GM18507 (cell line): ENCODE measurements around the gene ZNF140.

Source experiments
- DNase-seq: peaks from one replicate; pipeline ENCODE4 v3.0.0; 2011; ENCODE audit warnings: low read depth; ENCODE audit not compliant: insufficient read length; ENCODE audit errors: extremely low spot score
- FAIRE-seq: peaks from 2 replicates; lab custom pipeline; 2011; peaks lifted over from hg19 to GRCh38; lab: Jason Lieb, UNC

Gene ZNF140

DNA sequence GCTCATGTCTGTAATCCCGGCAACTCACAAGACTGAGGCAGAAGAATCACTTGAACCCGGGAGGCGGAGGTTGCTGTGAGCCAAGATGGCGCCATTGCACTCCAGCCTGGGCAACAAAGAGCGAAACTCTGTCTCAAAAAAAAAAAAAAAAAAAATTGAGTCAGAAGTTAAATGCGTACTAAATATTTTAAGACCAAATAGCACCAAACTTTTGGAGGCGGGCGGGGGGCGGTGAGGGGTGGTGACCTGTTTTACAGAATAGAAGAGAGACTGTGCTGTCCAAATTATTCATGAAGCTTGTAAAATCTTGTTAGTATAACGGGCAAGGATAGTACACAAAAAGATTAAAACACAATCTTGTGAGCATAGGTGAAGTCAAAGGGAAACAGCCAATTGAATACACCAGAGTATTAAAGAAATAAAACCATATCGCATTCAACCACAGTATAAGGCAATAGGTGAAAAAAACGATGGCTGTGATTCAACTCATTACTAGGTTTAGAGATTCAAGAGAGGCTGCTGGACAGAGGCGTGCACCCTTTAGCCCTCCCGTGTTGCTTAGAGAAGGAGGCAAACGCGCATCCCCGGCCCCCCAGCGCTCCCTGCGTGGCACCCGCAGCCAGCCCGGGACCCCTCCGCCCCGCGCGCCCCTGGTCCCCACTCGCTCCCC, 48.8 kb downstream of the ZNF140 start:
- DNase-seq (no peak), FAIRE-seq (no peak)

GRCh38 chr12:133130038-133130807, 49.5 kb downstream of the ZNF140 start, which contains the start of the genes ZNF10 and ZNF891:
Gene ZNF10, plus strand, starts transcription at chr12:133130627. Its CDS starts 13,866 bp downstream, at chr12:133144493.
Gene ZNF891, minus strand, starts transcription at chr12:133130274. Its CDS starts 8,356 bp downstream, at chr12:133121918.
- FAIRE-seq (peak; percentile 94), DNase-seq (peak; percentile 57)

DNA sequence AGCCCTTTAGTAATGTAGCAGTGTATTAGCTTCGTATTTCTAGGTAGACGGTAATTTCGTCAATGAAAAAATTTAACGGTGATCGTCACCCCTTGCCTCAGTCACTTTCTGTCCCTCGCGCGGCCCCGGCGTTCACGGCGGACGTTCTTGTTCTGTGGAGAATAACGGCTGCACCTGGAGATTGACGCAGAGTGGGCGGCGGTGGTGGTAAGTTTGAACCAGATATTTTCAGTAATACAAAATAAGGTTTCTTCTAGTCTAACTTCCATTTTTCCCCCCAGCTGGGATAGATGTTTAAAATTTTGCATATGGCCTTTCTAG, 50.0 kb downstream of the ZNF140 start:
- DNase-seq = no peak

GRCh38 chr12:133135747-133136146, 55.0 kb downstream of the ZNF140 start:
- DNase-seq = no peak

More for the DNA sequence above, 50.0 kb downstream of the ZNF140 start:
- no peak for FAIRE-seq

GRCh38 chr12:133145981-133146380, 65.3 kb downstream of the ZNF140 start:
- no peak for FAIRE-seq
- no peak for DNase-seq

More at GRCh38 chr12:133135747-133136146, 55.0 kb downstream of the ZNF140 start:
- no peak for FAIRE-seq

GRCh38 chr12:133156125-133156690, 75.5 kb downstream of the ZNF140 start:
- DNase-seq = no peak

More at GRCh38 chr12:133156125-133156690, 75.5 kb downstream of the ZNF140 start:
- no peak for FAIRE-seq
